Chondrocyte (in vitro differentiated cells): Measurements from ENCODE around the gene MEPCE. TPM values are rescaled to one million over a fixed set of nuclear protein-coding genes. Genes with fewer than 3 reads are reported as not detected.

Source experiments
- DNase-seq: peaks from one replicate; pipeline ENCODE4 v3.0.0; 2021; ENCODE audit warnings: mixed read lengths, low spot score
- H3K27ac Mint-ChIP-seq: one replicate; pipeline ENCODE4 v1.8.0; 2021; ENCODE audit warnings: mild to moderate bottlenecking, moderate library complexity, mixed read lengths; ENCODE audit not compliant: unreplicated experiment
- H3K27me3 Mint-ChIP-seq: 2 replicates; pipeline ENCODE4 v1.8.0; 2021; ENCODE audit warnings: low read depth, mixed read lengths
- H3K36me3 Mint-ChIP-seq: 2 replicates; pipeline ENCODE4 v1.8.0; 2021; ENCODE audit warnings: low read depth, mixed read lengths
- H3K4me1 Mint-ChIP-seq: 2 replicates; pipeline ENCODE4 v1.8.0; 2021; ENCODE audit warnings: low read depth, mild to moderate bottlenecking, mixed read lengths
- H3K4me3 Mint-ChIP-seq: one replicate; pipeline ENCODE4 v1.8.0; 2021; ENCODE audit warnings: mild to moderate bottlenecking, moderate library complexity, mixed read lengths; ENCODE audit not compliant: unreplicated experiment
- H3K9me3 Mint-ChIP-seq: 2 replicates; pipeline ENCODE4 v1.8.0; 2021; ENCODE audit warnings: low read depth, mixed read lengths
- total RNA-seq: library from RNA; stranded (reverse); gene quantifications from 3 replicates; pipeline ENCODE4 v1.2.1, GENCODE V29; 2021
- TF ChIP-seq, protein P1 (sequence below): fragments of 200-600 bp; sonication (generic); IDR thresholded peaks from 2 replicates; pipeline ENCODE4 v1.5.0; 2021; ENCODE audit warnings: antibody characterized with exemption, mild to moderate bottlenecking, moderate library complexity

MEPCE gene
- total RNA-seq, 1 donor from 2014 or later = 30.9 TPM

DNA sequence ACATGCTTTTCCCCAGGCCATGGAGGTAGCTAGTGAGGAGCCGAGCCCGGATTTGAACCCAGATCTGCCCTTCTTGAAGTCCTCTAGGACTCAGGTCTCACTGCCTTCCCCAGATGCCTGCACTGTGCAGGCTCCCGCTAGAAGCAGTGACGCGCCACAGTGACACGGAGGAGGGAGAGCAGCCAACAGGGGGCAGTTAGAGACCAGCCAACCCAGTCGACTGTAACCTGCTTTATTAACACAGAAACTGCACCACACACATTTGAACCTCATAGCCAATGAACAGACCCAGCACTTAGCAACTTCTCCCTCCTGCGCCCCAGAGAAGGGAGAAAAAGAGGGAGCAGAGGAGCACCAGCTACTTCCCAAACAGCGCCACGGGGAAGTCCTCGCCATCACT lies 29.0 kb upstream of the MEPCE start:
- TF ChIP-seq, protein P1, sequence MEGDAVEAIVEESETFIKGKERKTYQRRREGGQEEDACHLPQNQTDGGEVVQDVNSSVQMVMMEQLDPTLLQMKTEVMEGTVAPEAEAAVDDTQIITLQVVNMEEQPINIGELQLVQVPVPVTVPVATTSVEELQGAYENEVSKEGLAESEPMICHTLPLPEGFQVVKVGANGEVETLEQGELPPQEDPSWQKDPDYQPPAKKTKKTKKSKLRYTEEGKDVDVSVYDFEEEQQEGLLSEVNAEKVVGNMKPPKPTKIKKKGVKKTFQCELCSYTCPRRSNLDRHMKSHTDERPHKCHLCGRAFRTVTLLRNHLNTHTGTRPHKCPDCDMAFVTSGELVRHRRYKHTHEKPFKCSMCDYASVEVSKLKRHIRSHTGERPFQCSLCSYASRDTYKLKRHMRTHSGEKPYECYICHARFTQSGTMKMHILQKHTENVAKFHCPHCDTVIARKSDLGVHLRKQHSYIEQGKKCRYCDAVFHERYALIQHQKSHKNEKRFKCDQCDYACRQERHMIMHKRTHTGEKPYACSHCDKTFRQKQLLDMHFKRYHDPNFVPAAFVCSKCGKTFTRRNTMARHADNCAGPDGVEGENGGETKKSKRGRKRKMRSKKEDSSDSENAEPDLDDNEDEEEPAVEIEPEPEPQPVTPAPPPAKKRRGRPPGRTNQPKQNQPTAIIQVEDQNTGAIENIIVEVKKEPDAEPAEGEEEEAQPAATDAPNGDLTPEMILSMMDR = peak; percentile 33
- H3K27ac Mint-ChIP-seq = no peak overlapping the region

DNA sequence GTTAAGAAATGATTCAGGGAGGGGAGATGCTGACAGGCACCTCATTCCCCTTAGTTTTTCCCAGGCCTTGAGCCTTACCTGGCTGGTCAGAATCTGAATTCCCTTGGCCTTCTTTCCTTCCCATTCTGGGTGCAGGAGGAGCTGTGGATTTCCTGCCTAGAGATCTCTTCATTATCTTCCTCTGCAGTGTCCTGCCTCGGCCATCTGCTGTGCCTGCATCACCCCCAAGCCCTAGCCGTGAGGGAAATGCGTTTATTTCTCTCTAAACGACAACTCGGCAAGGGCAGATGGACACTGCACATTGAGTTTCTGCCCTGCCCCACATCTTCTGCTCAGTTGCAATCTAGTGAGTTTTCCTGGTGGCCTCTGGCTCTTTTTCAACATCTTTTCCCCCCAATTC lies 27.8 kb upstream of the MEPCE start:
- Mint-ChIP-seq H3K27ac (no peak overlapping the region), H3K27me3 (peaks cover 29% of the 10 kb centered on the region), H3K36me3 (no peaks in the 10 kb centered on the region), H3K9me3 (no peaks in the 10 kb centered on the region), H3K4me3 (no peak overlapping the region), H3K4me1 (no peaks in the 10 kb centered on the region)
- TF ChIP-seq, protein P1 = no peak
- DNase-seq = no peak

More for the DNA sequence above, 29.0 kb upstream of the MEPCE start:
- Mint-ChIP-seq H3K36me3 (no peaks in the 10 kb centered on the region), H3K4me3 (no peak overlapping the region), H3K27me3 (peaks cover 34% of the 10 kb centered on the region), H3K4me1 (no peaks in the 10 kb centered on the region), H3K9me3 (no peaks in the 10 kb centered on the region)
- no peak for DNase-seq

DNA sequence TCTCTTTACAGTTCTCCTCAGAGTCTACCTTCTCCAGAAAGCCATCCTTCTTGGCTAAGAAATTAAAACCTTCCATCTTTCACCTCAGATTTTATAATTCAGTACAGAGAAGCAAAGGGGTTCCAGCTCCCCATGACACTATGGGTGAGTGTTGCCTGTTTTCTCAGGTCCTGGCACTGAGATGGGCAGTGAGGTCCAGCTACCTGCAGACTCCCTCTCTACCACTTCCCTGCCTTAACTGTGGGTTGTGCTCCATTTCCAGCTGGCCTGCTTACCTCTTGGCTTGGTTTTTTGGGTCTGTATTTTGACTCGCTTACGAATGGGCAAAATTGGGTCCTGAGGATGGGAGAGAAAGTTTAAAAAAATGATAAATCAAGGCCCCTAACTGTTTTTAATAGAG lies 27.4 kb upstream of the MEPCE start:
- no peak overlapping the region for H3K27ac Mint-ChIP-seq
- no peak for DNase-seq
- TF ChIP-seq, protein P1 = no peak
- H3K27me3 Mint-ChIP-seq = peaks cover 25% of the 10 kb centered on the region
- no peak overlapping the region for H3K4me3 Mint-ChIP-seq
- no peaks in the 10 kb centered on the region for H3K36me3 Mint-ChIP-seq
- H3K4me1 Mint-ChIP-seq = no peaks in the 10 kb centered on the region
- H3K9me3 Mint-ChIP-seq = no peaks in the 10 kb centered on the region

DNA sequence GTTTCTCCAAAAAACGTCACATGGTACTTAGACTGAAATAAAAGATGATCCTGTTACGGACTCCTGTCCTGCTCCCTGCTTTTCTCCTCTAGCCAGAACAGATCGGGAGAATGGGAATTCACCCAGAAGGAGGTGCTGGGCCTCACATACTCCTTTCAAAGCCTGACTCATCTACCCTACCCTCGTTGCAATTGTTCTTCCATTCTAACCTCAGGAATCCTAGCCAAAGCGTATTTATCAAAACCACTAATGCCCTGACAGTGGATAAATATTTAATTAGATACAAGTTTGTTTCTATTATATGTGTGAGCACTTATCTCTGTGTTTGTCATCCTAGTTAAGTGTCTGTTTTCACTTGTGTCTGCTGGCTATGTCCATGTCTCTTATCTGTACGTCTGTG lies 22.9 kb upstream of the MEPCE start:
- Mint-ChIP-seq H3K27ac (no peak overlapping the region), H3K4me3 (no peak overlapping the region), H3K27me3 (peaks cover 6% of the 10 kb centered on the region), H3K4me1 (no peaks in the 10 kb centered on the region), H3K9me3 (no peaks in the 10 kb centered on the region), H3K36me3 (no peaks in the 10 kb centered on the region)
- TF ChIP-seq, protein P1 = no peak
- DNase-seq = no peak

DNA sequence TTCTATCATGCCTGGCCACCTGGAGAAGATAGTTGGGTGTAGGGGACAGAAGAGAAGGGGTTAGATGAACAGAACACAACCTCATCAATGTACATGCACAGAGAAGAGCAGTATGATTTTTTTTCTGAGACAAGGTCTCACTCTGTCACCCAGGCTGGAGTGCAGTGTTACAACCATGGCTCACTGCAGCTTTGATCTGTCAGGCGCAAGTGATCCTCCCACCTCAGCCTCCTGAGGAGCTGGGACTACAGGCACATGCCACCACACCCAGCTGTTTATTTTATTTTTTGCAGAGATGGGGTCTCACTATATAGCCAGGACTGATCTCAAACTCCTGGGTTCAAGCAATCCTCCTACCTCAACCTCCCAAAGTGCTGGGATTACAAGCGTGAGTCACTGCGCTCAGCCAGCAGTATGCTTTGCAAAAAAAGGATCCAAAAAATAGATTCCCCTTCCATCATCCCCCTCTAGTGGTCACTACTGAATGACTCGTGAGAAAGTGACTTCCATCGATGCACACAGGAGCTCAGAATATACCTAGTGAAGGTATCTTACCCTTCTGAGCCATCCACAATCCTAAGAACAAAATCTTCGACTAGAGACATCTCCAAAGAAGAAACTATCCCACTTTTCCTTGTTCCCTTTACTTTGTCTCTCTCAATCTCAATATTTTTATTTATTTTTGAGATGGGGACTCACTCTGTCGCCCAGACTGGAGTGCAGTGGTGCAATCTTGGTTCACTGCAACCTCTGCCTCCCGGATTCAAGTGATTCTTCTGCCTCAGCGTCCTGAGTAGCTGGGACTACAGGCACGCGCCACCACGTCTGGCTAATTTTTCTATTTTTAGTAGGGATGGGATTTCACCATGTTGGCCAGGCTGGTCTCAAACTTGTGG lies 22.1 kb upstream of the MEPCE start:
- H3K9me3 Mint-ChIP-seq = no peaks in the 10 kb centered on the region
- H3K27me3 Mint-ChIP-seq = peaks cover 6% of the 10 kb centered on the region
- H3K4me3 Mint-ChIP-seq = no peak overlapping the region
- TF ChIP-seq, protein P1 = peak; percentile 85
- no peaks in the 10 kb centered on the region for H3K4me1 Mint-ChIP-seq
- H3K36me3 Mint-ChIP-seq = no peaks in the 10 kb centered on the region
- H3K27ac Mint-ChIP-seq = no peak overlapping the region
- no peak for DNase-seq
